HG03139 (cell line): ENCODE measurements around the gene SLC25A29.
A peak's percentile ranks its signal among the peaks of the same experiment; 100 is the strongest.

Experiments used
- ATAC-seq: cut with Tn5 transposase; IDR thresholded peaks from one replicate; pipeline ENCODE4 v1.9.1; 2021; ENCODE audit not compliant: unreplicated experiment

The SLC25A29 gene

GRCh38 chr14:100332071-100332639, 25.9 kb upstream of the SLC25A29 start:
- no peak for ATAC-seq

GRCh38 chr14:100330388-100330931, 24.2 kb upstream of the SLC25A29 start:
- ATAC-seq = no peak

- ATAC-seq = no peak
Measured at GRCh38 chr14:100330007-100330344, 23.7 kb upstream of the SLC25A29 start.

- no peak for ATAC-seq
Measured at GRCh38 chr14:100329233-100330006, 23.2 kb upstream of the SLC25A29 start.

GRCh38 chr14:100328495-100329163, 22.4 kb upstream of the SLC25A29 start:
- no peak for ATAC-seq

DNA sequence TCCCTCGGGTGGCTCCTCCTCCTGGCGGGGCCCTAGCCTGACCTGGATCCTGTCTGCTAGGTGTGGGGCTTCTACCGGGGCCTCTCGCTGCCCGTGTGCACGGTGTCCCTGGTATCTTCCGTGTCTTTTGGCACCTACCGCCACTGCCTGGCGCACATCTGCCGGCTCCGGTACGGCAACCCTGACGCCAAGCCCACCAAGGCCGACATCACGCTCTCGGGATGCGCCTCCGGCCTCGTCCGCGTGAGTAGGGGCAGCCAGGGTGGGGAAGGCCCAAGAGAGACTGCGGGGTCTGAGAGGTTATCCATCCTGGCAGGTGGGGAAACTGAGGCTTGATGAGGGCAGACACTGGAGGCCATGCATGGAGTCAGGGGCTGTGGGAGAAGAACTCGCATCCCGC, 20.9 kb upstream of the SLC25A29 start:
- ATAC-seq = no peak

GRCh38 chr14:100325958-100326357, 19.7 kb upstream of the SLC25A29 start:
- ATAC-seq = no peak

- no peak for ATAC-seq
Measured at GRCh38 chr14:100325231-100325632, 19.0 kb upstream of the SLC25A29 start.

DNA sequence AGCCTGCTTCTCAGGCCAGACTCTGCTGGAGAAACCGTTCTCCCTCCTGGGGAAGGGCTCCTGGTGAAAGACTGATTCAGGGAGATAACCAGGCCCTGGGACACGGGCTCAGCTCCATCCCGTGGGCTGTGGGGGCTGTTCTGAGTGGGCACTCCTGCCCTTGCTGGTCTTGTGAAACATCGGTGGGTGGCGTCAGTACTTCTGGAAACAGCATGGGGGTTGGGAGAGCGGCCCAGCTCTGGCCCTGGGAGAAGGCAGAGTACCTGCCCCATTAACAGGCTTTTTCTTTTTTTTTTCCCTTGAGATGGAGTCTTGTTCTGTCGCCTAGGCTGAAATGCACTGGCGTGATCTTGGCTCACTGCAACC, 17.7 kb upstream of the SLC25A29 start:
- ATAC-seq = no peak

- ATAC-seq = no peak
Measured at GRCh38 chr14:100323121-100323941, 17.1 kb upstream of the SLC25A29 start, which contains the start of gene SLC25A47. SLC25A47 (plus strand) TSS chr14:100323339; CDS start chr14:100323415, 76 bp downstream.

DNA sequence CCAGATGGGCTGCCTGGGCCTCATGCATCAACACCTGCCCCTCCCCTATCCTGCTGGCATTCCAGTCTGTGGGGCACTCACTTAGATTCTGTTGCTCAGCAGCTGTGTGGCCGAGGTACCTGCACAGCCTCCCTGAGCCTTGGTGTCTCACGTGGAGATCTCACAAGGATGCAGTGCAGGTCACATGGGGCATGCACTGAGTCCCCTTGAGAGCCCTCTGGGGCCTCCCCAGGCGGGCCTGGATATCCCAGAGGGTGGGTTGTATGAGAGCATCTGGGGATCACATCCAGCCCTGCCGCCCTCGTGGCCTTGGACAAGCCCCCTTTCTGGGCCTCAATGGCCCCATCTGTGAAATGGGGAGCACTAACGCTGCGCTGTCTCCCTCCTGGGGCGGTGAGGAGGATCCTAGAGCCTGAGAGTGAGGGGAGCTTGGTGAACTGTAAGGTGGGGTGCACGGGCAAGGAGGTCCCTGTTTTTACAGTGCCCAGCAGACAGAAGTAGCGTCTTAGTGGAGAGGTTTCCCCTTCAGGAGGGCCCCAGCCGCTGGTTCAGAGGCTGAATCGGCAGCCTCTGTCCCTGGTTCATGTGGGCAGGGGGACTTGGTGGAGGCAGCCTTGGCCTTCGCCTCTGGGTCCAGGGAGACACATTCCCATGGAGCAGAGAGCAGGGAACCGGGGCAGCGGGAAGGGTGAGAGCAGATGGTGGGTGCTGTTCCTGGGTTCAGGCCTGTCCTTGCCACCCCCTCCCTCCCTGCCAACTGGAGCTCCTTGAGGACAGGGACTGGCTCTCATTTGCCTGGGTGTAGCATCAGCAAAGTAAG, 16.1 kb upstream of the SLC25A29 start:
- no peak for ATAC-seq

DNA sequence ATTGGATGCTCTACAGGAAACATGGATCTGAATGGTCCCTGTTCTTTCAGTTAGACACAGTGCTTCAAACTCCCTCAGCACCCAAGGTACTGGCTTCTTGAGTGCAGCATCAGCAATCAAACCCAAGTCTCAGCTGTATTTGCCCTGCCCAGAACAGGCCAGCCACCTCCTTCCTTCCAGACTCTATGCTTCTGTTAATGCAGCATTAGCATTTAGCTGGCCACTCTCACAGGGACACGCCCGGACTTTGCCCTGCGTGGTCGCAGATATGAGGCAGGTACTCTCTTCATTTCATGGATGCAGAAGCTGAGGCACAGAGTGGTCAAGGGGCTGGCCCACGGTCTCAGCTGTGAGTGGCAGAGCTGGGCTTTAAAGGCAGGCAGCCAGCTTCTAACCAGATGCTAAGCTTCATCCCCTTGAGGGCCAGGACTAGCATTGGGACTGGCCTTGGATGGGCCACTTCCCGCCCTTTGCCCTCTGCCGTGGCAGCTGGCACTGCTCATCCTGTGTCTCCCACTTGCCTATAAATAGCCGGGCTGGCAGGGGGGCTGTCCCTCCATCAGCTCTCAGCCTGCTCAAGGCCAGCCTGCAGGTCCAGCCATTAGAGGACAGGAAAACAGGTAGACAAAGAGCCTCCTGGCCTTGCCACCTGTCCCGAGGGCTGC, 15.4 kb upstream of the SLC25A29 start:
- no peak for ATAC-seq

DNA sequence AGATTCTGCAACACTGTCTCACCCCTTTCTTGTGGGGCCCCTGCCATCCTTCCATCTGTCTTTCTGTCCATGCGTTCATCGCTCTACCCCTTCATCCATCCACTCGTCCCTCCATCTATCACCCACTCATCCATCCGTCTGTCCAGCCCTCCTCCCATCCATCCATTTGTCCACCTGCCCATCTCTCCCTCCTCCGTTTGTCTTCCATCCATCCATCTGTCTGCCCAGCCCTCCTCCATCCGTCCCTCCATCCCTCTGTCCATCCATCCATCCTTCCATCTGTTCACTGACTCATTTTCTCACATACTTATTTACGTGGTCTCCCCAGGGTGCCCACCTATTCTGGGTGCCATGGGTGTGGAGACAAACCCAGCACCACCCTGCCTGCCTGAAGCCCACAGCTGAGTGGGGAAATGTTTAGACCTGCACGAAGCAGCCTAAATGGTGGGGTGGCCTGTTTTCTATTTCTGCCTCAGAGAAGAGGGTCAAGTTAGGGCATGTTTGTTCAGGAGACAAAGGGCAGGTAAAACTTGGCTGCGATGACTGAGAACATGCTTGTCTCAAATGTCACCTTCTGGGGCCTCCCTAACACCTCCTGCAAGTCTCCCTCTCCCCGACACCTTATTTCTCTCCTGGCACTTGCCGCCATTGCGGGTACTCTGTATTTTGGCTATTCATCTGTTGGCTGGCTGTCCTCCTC, 14.1 kb upstream of the SLC25A29 start:
- no peak for ATAC-seq

GRCh38 chr14:100317912-100318808, 11.9 kb upstream of the SLC25A29 start:
- ATAC-seq = peak; percentile 94

GRCh38 chr14:100317389-100317788, 11.1 kb upstream of the SLC25A29 start:
- ATAC-seq = no peak

DNA sequence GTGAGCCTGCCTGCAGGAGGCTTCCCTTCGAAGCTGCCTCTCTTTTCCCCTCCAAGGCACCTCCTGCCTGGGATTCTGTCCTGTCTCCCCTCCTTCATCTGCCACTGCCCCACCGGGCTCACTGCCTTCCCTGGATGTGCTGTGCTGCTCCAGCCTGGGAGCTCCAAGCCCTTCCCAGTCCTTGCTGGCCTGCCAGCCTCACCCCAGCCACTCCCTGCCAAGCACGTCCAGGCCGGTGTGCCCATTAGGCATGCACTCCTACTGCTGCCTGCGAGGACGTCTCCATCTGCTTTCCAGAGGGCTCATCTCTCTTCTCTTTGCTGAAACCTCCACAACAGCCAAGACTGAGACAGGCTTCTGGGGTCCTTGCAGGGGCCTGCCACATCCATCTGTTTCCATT, 8.5 kb upstream of the SLC25A29 start:
- ATAC-seq = no peak

DNA sequence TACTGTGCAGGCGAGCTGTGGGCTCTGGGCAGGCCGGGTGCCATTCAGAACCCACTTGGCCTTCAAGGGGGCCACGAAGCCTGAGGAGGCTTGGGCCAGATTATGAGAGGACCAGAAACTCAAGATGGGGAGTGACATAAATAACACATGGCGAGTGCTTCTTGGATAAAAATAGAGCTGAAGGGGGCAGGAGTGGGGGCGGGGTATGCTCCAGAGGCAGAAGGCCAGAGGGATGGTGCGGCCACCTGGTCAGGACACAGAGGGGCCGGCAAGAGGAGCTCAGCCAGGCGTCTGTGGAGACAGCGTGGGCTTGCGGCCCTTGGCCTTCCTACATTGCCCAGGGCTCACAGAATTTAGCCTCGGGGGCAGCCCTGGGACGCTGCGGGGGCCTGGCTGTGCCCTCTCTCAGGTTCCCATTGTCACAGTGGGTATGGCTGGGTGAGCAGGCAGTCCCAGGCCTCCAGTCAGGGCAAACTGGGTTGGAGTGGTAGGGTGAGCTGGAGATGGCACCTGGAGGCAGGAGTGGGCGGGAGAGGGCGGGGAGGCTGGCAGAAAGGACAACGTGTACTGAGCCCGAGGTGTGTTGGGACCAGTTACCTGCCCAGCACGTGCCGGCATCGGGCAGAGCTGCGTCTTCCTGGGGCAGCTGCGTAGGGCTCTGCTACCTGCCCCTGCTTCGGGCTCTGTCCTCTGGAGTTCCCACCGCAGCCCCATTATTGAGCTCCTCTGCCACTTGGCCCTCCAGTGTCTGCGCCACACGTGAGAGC, 7.4 kb upstream of the SLC25A29 start:
- no peak for ATAC-seq
